ENCODE measurements around the gene PHAX. TPM values are rescaled to one million over a fixed set of nuclear protein-coding genes. Genes with fewer than 3 reads are reported as not detected.

The PHAX gene
- total RNA-seq, 1 experiment from 2014 or later, result 30.6 TPM

DNA sequence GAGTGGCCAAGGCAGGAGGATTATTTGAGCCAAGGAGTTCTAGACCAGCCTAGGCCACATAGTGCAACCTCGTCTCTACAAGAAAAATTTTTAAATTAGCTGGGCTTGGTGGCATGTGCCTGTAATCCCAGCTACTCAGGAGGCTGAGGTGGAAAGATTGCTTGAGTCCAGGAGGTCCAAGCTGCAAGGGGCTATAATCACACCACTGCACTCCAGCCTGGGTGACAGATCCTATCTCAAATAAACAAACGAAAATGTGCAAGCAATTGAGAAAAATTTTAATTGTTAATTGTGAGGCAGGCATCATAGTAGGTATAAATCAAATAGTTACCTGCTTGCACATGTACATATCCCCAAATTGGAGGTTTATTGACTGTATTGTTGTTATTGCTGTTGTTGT, 21.0 kb upstream of the PHAX start:
- POLR2A ChIA-PET (ENCODE audit: unreplicated experiment), result no interaction called here
- intact Hi-C loops (cut with micrococcal nuclease; ENCODE audit: unreplicated experiment), result no loop called here
- TF ChIP-seq, protein P1, sequence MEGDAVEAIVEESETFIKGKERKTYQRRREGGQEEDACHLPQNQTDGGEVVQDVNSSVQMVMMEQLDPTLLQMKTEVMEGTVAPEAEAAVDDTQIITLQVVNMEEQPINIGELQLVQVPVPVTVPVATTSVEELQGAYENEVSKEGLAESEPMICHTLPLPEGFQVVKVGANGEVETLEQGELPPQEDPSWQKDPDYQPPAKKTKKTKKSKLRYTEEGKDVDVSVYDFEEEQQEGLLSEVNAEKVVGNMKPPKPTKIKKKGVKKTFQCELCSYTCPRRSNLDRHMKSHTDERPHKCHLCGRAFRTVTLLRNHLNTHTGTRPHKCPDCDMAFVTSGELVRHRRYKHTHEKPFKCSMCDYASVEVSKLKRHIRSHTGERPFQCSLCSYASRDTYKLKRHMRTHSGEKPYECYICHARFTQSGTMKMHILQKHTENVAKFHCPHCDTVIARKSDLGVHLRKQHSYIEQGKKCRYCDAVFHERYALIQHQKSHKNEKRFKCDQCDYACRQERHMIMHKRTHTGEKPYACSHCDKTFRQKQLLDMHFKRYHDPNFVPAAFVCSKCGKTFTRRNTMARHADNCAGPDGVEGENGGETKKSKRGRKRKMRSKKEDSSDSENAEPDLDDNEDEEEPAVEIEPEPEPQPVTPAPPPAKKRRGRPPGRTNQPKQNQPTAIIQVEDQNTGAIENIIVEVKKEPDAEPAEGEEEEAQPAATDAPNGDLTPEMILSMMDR (conservative IDR thresholded peaks at IDR 0.05), result no peak
- no peak for TF ChIP-seq EZH2 (IDR thresholded peaks at IDR 0.05; ENCODE audit: low read depth)
- no peaks in the 10 kb centered on the region for H3K79me2 ChIP-seq (ENCODE audit: low read depth)
- H3K4me2 ChIP-seq, result no peak overlapping the region
- no peak overlapping the region for H3K4me3 ChIP-seq
- peaks cover 11% of the 10 kb centered on the region; the same call in 1 of the 2 replicates for H3K36me3 ChIP-seq (ENCODE audit: low read depth)
- no peak overlapping the region for H2AFZ ChIP-seq
- no peaks in the 10 kb centered on the region for H3F3A ChIP-seq (ENCODE audit: insufficient read depth, low read depth)
- H3K9me2 ChIP-seq (ENCODE audit: insufficient read depth), result no peaks in the 10 kb centered on the region
- DNase-seq, result no peak
- H3K27ac ChIP-seq, result no peak overlapping the region
- no peaks in the 10 kb centered on the region for H3K4me1 ChIP-seq (replicated peaks; ENCODE audit: insufficient read depth)
- H3K9me3 ChIP-seq (ENCODE audit: insufficient read depth, low read depth), result no peaks in the 10 kb centered on the region
- H4K20me1 ChIP-seq (ENCODE audit: insufficient read depth), result no peaks in the 10 kb centered on the region
- no peaks in the 10 kb centered on the region for H3K27me3 ChIP-seq (ENCODE audit: insufficient read depth, low read depth)
- BruUV-seq (replicated peaks), result no TSS peak
- CTCF ChIA-PET, result no interaction called here

DNA sequence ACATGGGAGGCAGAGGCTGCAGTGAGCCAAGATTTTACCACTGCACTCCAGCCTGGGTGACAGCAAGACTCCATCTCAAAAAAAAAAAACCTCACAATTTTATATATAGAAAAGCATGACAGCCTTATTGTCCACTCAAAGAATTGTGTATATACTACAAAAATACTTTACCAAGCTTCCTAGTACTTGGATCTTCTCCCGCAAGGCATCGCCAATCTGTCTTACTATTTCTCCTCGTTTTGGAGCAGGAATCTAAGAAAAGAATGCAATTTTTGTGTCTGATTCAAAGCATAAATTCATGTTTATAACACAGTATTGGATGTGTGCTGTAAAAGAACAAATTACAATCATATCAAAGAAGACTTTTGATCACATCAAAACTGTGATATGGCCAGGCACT, 17.0 kb upstream of the PHAX start:
- Histone ChIP-seq H3F3A (ENCODE audit: insufficient read depth, low read depth) (no peaks in the 10 kb centered on the region), H3K79me2 (ENCODE audit: low read depth) (no peaks in the 10 kb centered on the region), H3K4me3 (no peak overlapping the region), H3K9me3 (ENCODE audit: insufficient read depth, low read depth) (no peaks in the 10 kb centered on the region), H2AFZ (no peak overlapping the region), H3K9me2 (ENCODE audit: insufficient read depth) (no peaks in the 10 kb centered on the region), H3K27ac (no peak overlapping the region), H3K4me2 (no peak overlapping the region), H3K4me1 (replicated peaks; ENCODE audit: insufficient read depth) (no peaks in the 10 kb centered on the region), H3K36me3 (ENCODE audit: low read depth) (no peaks in the 10 kb centered on the region; the same call in 1 of the 2 replicates), H3K27me3 (ENCODE audit: insufficient read depth, low read depth) (no peaks in the 10 kb centered on the region), H4K20me1 (ENCODE audit: insufficient read depth) (no peaks in the 10 kb centered on the region)
- no peak for DNase-seq
- TF ChIP-seq, protein P1 (conservative IDR thresholded peaks at IDR 0.05), result no peak
- no peak for TF ChIP-seq EZH2 (IDR thresholded peaks at IDR 0.05; ENCODE audit: low read depth)
- CTCF ChIA-PET, result no interaction called here
- intact Hi-C loops (cut with micrococcal nuclease; ENCODE audit: unreplicated experiment), result no loop called here
- BruUV-seq (replicated peaks), result no TSS peak
- POLR2A ChIA-PET (ENCODE audit: unreplicated experiment), result no interaction called here

DNA sequence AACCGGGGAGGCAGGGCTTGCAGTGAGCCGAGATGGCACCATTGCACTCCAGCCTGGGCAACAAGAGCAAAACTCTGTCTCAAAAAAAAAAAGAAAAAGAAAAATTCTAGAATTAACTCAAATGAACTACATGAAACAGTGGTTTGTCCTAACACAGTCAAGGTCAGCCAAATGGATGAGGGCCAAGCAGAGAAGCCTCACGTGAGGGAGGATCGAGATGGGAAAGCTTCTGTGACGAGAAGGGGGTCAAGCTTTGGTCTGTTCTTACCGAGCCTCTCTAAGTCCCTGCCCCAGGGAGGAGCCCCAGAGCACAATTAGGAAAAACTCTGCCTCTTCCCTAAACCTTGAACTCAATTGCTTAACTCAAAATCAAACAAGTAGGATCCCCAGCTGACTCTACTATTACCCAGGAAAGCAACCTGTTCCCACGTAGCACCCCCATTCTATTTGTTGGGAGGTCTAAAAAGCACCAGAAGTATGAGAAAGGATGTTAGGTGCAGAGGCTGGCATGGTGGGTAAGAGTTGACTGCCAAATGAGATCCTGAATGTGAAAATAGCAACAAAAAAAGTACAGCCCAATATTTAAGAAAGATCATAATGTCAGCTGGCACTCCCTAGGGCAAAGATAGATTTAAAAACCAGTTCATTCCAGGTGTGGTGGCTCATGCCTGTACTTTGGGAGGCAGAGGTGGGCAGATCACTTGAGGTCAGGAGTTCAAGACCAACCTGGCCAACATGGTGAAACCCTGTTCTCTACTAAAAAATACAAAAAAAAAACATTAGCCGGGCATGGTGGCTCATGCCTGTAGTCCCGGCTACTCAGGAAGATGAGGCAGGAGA, 13.0 kb upstream of the PHAX start:
- Histone ChIP-seq H3K9me2 (ENCODE audit: insufficient read depth) (no peaks in the 10 kb centered on the region), H3K27ac (no peak overlapping the region), H3K36me3 (ENCODE audit: low read depth) (no peaks in the 10 kb centered on the region; the same call in 1 of the 2 replicates), H2AFZ (no peak overlapping the region), H3K4me2 (no peak overlapping the region), H3K9me3 (ENCODE audit: insufficient read depth, low read depth) (no peaks in the 10 kb centered on the region), H3F3A (ENCODE audit: insufficient read depth, low read depth) (no peaks in the 10 kb centered on the region), H3K79me2 (ENCODE audit: low read depth) (peaks cover 8% of the 10 kb centered on the region), H3K4me1 (replicated peaks; ENCODE audit: insufficient read depth) (peaks cover 5% of the 10 kb centered on the region), H3K27me3 (ENCODE audit: insufficient read depth, low read depth) (no peaks in the 10 kb centered on the region), H3K4me3 (no peak overlapping the region), H4K20me1 (ENCODE audit: insufficient read depth) (no peaks in the 10 kb centered on the region)
- intact Hi-C loops (cut with micrococcal nuclease; ENCODE audit: unreplicated experiment), result no loop called here
- POLR2A ChIA-PET (ENCODE audit: unreplicated experiment), result interaction anchor here (0.5 kb wide), 1 partner anchor 13 kb away, joined by 9 read pairs; no protein-coding TSS in a partner anchor
- BruUV-seq (replicated peaks), result no TSS peak
- CTCF ChIA-PET, result no interaction called here
- no peak for DNase-seq
- no peak for TF ChIP-seq EZH2 (IDR thresholded peaks at IDR 0.05; ENCODE audit: low read depth)
- TF ChIP-seq, protein P1 (conservative IDR thresholded peaks at IDR 0.05), result no peak
